HG02678 (cell line): Measurements from ENCODE around the gene MPV17L2.
"Not testable (repeated sequence)": the region's sequence is repeated elsewhere in the genome, so short reads cannot be mapped to it uniquely, and the experiment has no call there.

Source experiments
- ATAC-seq: cut with Tn5 transposase; IDR thresholded peaks from one replicate; pipeline ENCODE4 v1.9.1; 2021; ENCODE audit warnings: mild to moderate bottlenecking, moderate library complexity; ENCODE audit not compliant: unreplicated experiment

The MPV17L2 gene

DNA sequence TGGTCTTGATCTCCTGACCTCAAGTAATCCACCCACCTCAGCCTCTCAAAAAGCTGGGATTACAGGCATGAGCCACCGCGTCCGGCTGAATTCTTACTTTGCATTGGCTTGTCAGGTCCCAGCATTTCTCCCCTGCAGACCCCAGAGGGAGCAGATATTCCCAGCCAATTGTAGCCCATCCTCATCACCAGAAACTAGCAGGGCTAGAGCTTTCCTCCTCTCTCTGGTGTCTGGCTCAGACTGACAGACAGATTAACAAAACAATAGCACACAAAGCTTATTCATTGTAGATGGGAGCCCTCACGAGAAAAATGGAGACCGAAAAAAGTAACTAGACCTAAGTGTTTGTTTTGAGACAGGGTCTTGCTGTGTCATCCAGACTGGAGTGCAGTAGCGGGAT lies 7.5 kb upstream of the MPV17L2 start:
- no peak for ATAC-seq

DNA sequence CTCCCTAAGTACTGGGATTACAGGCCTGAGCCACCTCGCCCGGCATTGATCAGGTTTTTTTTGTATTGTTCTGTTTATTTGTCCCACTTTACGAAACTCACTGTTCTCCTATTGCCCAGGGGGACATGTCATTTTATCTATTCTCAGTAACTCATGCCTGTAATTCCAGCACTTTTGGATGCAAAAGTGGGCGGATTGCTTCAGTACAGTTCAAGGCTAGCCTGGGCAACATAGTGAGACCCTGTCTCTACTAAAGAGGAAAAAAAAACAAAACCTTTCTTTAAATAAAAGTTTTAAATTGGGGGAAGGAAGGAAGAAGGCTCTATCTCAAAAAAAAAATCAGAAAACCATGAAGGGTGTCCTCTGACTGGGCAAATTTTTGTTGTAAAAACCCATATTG lies 2.7 kb upstream of the MPV17L2 start:
- no peak for ATAC-seq

DNA sequence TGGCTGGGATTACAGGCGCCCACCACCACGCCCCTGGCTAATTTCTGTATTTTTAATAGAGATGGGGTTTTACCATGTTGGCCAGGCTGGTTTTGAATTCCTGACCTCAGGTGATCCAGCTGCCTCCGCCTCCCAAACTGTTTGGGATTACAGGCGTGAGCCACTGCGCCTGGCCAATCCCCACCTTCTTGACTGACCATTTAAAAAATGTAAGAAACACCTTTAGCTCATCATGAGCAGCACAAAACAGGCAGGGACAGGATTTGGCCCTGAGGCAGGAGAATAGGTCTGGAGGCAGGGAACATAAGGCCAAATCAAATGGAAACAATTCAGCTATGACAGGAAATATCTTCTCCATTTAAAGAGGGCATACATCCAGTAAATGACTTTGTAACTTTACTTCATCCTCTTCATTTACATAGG lies 1.4 kb upstream of the MPV17L2 start:
- ATAC-seq: no peak

DNA sequence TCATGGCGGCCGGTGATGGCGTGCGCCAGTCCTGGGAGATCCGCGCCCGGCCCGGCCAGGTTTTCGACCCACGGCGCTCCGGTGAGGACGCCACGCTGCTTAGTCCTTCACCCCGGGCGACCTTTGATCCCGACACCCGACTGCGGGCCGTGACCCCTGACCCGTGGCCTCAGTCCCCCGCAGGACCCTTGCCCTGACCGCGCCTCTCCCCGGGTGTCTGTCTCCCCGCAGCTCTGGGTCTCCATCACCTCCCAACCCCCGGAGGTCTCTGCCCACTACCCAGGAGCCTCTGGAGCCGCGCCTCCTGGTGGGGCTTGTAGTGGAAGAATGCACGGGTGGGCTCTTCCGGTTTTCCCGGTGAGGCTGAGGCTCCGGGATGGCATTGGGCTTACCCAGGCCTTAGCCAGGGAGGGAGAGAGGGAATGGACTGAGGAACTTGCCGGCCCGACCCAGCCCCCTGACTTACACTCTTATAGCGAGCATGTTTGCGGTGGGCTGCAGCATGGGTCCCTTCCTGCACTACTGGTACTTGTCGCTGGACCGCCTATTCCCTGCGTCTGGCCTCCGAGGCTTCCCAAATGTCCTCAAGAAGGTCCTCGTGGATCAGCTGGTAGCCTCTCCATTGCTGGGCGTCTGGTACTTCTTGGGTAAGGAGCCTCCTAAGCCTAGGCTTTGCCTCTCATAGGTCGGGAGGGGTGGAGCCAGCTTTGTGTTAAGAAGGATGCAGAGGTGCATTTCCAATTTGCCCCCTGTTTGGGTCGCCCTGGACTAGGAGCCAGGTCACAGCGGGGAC lies 566 bp downstream of the MPV17L2 start:
- ATAC-seq: no peak

DNA sequence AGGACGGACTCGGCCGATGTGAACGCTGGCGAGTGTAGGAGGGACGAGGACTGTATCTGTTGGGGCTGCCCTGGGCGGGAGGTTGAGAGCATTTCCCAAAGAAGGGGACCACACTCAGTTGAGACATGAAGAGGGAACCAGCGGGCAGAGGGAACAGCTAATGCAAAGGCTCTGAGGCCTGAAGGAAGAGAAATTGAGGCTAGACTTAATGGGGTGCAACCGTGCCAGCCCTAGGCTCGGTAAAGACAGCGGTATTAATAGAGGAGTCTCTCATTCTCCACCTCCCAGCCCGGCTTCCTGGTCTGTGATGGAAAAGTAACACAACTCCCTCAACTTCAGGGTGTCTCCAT lies 1.1 kb downstream of the MPV17L2 start:
- ATAC-seq: no peak

DNA sequence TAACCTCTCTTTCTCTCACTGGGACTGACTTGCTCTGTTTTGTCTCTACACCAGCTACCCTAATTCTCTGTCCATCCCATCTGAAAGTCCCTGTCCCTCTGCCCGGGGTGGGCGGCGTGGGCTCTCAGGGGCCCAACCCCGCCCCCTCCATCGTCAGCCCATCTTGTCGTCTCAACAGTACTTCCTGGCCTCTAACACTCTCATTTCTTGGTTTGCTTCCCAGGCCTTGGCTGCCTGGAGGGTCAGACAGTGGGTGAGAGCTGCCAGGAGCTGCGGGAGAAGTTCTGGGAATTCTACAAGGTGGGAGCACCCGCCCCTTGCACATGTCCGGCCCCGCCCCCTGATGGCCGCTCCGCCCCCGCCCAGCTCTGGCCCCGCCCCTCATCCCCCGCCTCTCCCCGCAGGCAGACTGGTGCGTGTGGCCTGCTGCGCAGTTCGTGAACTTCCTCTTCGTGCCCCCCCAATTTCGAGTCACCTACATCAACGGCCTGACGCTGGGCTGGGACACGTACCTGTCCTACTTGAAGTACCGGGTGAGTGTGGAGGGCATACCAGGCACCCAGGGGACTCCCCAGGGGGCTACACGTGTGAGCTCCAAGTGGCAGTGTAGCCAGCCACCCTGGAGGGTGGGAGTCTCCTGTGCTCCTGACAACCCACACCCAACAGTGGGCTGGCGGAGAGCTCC lies 1.7 kb downstream of the MPV17L2 start:
- no peak for ATAC-seq

DNA sequence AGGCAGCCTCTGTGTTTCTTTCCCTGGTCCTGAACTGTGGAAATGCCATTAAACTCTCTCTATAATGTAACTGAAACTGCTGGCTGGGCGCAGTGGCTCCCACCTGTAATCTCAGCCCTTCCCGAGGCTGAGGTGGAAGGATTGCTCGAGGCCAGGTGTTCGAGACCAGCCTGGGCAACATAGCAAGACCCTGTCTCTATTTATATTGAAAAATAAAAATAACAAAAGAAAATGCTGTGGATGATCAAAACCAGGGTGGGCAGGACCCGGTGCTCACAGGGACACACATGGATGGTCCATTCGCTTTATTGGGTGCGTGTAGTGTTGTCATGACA lies 3.5 kb downstream of the MPV17L2 start:
- ATAC-seq: no peak

DNA sequence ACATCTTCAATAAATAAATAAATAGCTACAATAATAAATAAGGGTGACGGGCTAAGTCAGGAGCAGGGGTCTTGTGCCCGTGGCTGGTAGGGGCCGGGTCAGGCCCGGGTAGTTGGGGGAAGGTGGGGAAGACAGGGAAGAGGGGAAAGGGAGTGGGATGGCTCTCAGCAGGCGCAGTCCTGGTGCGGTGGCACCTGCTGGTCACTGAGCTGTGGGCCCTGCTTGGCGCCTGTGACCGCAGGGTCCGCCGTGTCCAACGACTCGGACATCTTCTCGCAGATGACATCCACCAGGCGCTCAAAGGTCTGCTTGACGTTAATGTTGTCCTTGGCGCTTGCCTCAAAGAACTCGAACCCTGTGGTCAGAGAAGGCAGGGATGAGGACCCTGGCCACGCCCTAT lies 4.3 kb downstream of the MPV17L2 start:
- ATAC-seq: no peak

DNA sequence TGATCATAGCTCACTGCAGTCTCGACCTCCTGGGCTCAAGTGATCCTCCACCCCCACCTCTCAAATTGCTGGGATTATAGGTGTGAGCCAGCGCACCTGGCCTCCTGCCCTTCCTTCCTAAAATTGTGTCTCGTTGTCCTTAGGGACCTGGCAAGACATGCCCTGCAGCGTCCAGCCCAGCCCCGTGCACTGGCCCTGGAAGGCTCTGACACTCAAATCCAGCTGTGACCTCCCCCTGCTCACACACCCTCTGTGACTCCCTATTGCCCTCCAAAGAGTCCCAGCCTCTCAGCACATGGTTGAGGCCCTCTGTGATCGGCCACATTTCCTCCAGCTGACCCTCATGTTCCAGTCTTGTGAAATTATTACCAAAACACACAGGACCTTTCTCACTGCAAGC lies 4.9 kb downstream of the MPV17L2 start:
- ATAC-seq: no peak

DNA sequence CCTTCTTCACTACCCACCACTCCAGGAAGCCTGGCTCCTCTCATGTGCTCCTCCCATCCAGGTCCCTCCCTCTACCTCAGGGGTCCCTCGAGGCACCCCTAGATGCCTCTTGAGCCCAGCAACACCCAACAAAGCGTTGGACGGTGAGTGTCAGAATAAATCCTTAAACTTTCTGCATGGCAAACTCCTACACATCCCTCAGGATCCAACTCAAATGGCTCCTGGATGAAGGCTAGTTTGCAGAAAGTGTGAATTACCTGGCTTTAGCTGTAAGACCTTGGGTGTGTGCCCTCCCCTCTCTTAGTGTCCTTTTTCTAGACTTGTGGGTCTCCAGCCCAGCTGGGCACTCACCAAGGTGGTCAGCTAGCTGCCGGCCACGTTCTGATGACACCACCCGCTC lies 5.4 kb downstream of the MPV17L2 start:
- ATAC-seq: no peak

DNA sequence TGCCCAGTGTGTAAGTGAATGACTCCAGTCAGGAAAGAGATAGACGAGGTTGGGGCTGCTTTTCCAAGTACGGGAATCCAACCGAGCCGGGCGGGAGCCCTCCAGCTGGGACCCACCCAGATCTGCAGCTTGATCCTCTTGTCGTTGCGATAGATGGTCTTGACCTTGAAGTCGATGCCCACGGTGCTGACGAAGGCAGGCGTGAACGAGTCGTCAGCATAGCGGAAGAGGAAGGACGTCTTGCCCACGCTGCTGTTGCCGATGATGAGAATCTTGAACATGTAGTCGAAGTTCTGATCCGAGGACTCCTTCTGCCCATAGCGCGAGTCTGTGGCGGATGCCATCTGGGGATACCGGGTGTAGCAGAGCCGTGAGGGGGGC lies 9.4 kb downstream of the MPV17L2 start:
- no peak for ATAC-seq

DNA sequence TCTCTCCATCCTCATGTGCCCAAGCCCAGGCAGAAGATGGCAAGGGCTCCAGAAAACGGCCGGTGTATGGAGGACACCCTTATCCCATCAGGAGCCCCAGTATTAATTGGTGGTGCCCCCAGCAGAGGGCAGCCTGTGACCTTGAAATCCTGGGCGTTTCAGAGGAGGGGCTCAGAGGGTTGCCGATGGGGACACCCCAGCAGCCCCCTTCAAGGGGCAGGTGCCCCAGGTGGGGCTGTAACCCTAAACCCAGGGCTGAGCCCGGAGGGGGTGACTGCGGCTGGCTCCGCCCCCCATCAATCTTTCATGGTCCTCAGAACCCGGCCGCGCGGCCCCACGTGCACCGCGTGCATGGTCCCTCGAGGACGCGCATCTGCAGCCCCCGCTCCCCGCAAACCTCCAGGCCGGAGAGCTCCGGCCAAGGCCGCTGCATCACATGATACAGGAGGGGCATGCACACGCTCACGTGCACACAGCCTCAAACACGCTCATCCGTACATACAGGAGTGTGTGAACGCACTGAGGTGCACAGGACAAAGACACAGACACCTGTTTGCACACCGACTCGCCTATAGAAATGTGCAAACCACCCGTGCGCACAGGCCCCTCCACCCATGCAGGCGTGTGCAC lies 9.9 kb downstream of the MPV17L2 start:
- no peak for ATAC-seq

DNA sequence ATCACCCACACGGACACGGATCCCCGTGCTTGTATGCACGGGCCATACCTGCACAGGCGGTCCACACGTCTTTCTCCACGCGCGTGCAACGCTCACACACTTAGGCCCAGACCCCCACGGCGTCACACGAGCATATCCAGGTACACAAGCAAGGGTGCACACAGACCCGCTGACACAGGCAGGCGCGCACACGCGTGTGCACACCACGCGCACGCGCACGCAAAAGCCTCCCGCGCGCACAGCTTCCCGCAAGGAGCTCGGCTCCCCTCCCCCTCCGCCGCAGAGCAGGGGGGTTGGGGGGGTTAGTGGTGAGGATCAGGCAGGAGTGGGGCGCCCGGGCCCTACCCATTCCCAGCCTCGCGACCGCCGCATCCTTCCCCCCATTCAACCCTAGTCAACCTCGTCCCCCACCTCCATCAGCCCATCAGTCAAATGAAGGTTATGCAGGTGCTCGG lies 10.4 kb downstream of the MPV17L2 start:
- peak; percentile 1 for ATAC-seq

DNA sequence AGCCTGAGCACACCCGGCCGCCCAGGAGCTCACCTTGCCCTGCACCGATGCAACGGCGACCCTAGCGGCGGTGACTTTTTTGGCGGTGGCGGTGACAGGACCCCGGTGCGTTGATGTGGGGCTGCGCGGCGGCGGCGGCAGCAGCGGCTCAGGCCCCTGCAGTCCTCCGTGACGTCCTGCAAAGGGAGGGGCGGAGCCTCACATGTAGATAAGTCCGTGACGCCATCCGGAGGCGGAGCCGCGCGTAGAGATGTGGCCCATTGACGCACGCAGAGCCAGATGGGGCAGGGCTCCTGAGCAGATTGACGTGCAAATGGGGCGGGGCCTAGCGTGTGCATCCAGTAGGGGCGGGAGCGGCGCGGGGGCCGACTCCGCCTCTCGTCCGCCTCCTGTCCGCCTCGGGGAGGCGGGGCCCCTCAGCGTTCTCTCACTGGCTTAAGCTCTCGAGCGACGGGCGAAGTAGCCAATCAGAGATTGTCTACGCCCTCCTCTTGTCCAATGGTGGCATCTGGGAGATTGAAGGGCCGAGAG lies 10.9 kb downstream of the MPV17L2 start, which contains the start of gene RAB3A:
RAB3A (minus strand) TSS at position 180 of the 531 bp plus-strand sequence. CDS start 1,302 bp downstream, outside the sequence.
- peak; percentile 86 for ATAC-seq

DNA sequence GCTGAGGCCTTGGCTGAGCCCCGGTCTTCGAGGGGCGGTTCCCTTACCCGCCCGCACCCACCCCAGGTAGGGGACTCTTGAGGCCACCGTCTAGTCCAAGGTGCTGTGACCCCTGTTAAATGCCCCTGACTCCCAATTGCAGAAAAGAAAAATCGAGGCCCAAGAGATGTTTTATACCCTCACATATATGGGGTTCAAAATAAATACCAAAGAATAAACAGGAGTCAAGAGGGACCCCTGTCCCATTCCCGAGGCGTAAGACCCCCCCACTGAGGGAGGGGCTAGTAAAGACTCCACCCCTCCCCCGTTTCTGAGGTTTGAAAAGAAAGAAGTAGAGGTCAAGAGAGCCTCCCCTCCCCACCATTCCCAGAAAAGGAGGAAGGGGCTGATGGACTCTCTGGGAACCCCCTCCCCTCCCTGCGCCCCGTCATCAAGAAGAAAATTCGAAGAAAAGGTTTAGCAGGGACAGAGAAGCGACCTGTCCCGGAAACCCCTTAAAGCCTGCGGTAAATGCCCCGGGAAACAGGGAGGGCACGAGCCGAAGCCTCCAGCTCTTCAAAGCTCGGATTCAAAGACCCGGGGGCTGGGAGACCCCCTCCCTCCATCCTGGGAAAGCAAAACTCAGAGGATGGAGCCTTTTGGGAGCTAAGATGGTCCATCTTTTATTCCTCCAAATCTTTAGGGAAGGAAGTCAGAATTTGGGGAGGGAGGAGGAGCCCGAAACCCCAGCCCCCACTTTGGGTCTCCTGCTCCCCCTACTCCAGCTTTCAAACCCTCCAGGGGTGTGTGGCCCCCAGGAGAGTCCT lies 11.6 kb downstream of the MPV17L2 start:
- peak; percentile 17 for ATAC-seq

DNA sequence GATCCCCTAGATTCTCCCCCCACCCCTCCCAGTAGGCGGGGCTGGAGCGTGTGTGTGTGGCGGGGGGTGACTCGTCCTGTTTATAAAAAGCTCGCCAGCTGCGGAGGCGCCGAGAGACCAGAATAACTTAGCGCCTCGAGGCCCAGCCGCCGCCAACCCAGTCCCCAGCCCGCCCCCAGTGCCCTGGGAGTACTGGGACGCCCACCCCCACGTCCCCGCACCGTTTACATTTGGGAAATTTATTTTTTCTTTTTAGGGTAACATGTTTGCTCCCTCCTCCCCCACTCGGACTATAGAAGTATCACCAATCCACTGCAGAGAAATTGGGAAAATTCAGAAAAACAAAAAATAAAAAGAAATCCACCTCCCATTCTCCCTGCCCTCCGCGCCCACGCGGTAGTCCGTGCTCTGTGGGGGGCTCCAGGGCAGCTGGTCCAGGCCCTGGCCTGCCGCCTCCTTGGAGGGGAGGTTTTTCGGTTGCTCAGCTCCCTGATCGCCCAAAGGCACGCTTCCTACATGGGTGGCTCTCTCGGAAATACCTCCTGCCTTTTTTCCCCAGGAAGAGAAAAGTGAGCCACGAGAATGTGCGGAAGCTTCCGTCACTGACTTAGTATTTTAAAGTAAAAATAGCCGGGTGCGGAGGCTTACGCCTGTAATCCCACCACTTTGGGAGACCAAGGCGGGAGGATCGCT lies 12.3 kb downstream of the MPV17L2 start:
- ATAC-seq: no peak

DNA sequence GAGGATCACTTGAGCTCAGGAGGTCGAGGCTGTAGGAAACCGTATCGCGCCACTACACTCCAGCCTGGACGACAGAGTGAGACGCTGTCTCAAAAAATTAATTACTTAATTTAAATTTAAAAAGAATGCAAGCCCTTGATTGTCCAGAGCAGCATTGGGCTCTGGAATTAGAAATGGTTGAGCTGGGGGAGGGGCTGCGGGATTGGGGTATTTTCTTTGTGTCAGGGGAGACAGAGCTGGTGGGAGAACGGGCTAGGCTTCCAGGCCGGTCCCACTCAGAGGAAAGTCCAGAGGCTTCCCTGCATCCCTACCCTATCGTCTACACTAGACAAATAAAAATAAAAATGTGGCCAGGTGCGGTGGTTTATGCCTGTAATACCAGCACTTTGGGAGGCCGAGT lies 13.0 kb downstream of the MPV17L2 start:
- ATAC-seq: no peak

DNA sequence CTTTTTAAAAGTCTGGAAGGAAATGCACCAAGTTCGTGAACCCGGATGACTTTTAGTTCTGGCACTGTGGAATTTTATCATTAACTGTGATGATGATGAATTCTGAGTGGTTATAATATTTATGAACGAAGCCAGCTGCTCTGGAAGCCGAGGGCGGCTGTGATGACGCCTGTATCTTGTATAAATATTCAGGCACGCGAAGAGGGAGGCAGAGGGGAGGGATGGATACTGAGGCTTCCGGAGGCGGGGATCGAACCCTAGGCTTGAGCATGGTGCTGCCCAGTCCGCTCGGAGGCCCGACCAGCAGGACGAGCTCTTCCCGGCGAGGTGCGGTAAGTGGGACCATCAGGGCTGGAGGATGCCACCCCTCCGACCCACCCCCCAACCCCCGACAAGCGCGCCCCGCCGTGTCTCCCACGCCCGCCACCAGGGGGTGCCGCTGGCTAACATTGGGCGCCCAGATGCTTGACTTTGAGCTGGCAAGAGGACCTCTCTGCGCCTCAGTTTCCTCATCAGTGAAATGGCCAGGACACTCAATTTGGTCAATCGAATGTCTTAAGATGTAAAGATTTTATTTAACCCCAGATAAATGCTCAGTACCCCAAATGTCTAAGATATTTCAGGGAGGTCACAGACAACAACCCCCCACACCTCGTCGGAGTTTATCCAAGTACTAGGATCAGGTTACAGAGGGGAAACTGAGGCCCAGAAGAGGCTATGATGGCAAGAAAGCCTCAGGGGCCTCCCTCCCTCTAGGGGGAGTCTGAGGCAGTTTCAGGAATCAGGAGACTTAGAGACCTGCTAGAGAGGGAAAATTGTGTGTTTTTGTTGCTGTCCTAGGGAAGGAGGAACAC lies 15.3 kb downstream of the MPV17L2 start:
- no peak for ATAC-seq

DNA sequence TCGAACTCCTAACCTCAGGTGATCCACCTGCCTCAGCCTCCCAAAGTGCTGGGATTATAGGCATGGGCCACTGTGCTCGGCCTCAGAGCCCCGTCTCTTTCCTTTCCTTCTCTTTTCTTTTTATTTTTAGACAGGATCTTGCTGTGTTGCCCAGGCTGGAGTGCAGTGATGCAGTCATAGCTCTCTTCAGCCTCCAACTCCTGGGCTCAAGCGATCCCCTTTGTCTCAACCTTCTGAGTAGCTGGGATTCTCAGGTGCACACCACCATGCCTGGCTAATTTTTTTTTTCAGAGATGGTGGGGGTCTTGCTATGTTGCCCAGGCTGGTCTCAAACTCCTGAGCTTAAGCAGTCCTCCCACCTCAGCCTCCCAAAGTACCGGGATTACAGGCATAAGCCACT lies 16.9 kb downstream of the MPV17L2 start:
- not testable (repeated sequence) for ATAC-seq
